ENCODE results near the gene DKK3. TPM values are rescaled to one million over a fixed set of nuclear protein-coding genes. Genes with fewer than 3 reads are reported as not detected.

DKK3 gene
- total and polyA plus RNA-seq, 5 donors from 2014 or later = 0.25 to 4.6 (median 1.8) TPM; not detected in 1

Other genes starting within 250 kb of the DKK3 start
- 79.0 TPM for gene USP47, start 166.7 kb downstream of the DKK3 start, total RNA-seq
- 10 to 100 TPM; 35.7 to 50.1 (median 39.5) TPM for gene USP47, start 166.7 kb downstream of the DKK3 start, polyA plus RNA-seq
- gene MICAL2, start 102.0 kb upstream of the DKK3 start, total RNA-seq = 67.5 TPM
- 10 to 100 TPM; 15.9 to 39.0 (median 22.9) TPM for gene MICAL2, start 102.0 kb upstream of the DKK3 start, polyA plus RNA-seq